HepG2 (cell line): ENCODE results near the gene ACBD6.

Source experiments
- CTCF ChIP-seq: sonication (generic); formaldehyde crosslinking; IDR thresholded peaks from 2 replicates; pipeline ENCODE4 v1.5.0; 2020; ENCODE audit warnings: mild to moderate bottlenecking, missing genetic modification reagents, moderate library complexity
- HNRNPUL1 ChIP-seq: fragments of 200-400 bp; formaldehyde crosslinking; IDR thresholded peaks from 2 replicates; pipeline ENCODE4 v1.6.1; 2017; ENCODE audit warnings: low read depth, mild to moderate bottlenecking, low read length, moderate library complexity
- RFX5 ChIP-seq: IDR thresholded peaks from 2 replicates; pipeline ENCODE4 v1.6.1; 2011; ENCODE audit warnings: low read depth, low read length, improper control_type of control experiment
- TCF12 ChIP-seq, 2 experiments: fragments of 450-650 bp in 1 of 2; sonication (generic) in 1 of 2; formaldehyde crosslinking in 1 of 2; IDR thresholded peaks; 2 replicates each; pipeline versions ENCODE4 v1.6.1 to v1.8.0; 2017 to 2022; ENCODE audit warnings: antibody characterized with exemption in 1 of 2, mild to moderate bottlenecking in 1 of 2, missing genetic modification reagents in 1 of 2, moderate library complexity in 1 of 2
- TERF1 ChIP-seq: sonication (generic); formaldehyde crosslinking; IDR thresholded peaks from 2 replicates; pipeline ENCODE4 v1.8.0; 2022; ENCODE audit warnings: mild to moderate bottlenecking, missing genetic modification reagents, moderate library complexity
- ZNF264 ChIP-seq: sonication (generic); formaldehyde crosslinking; IDR thresholded peaks from 2 replicates; pipeline ENCODE4 v1.4.0; 2020; ENCODE audit warnings: missing genetic modification reagents
- ZNF275 ChIP-seq: sonication (generic); formaldehyde crosslinking; IDR thresholded peaks from 2 replicates; pipeline ENCODE4 v1.8.0; 2022; ENCODE audit warnings: missing genetic modification reagents, mild to moderate bottlenecking, inconsistent platforms, borderline replicate concordance
- ZNF34 ChIP-seq: sonication (generic); formaldehyde crosslinking; IDR thresholded peaks from 2 replicates; pipeline ENCODE4 v1.4.0; 2020; ENCODE audit warnings: mild to moderate bottlenecking, missing genetic modification reagents, borderline replicate concordance
- ZNF839 ChIP-seq: sonication (generic); formaldehyde crosslinking; IDR thresholded peaks from 2 replicates; pipeline ENCODE4 v1.4.0; 2020; ENCODE audit warnings: missing genetic modification reagents, mild to moderate bottlenecking, borderline replicate concordance
- ZSCAN29 ChIP-seq: sonication (generic); formaldehyde crosslinking; conservative IDR thresholded peaks from 2 replicates; pipeline ENCODE4 v1.4.0; 2020; ENCODE audit warnings: mild to moderate bottlenecking, missing genetic modification reagents
- TF ChIP-seq, protein P1 (sequence below): sonication (generic); formaldehyde crosslinking; IDR thresholded peaks from 2 replicates; pipeline ENCODE4 v1.4.0; 2020; ENCODE audit warnings: missing genetic modification reagents

GRCh38 chr1:180269645-180270529 is 232.5 kb downstream of the ACBD6 start:
- TF ChIP-seq TERF1 (CRISPR knock-in tag) = no peak
- TF ChIP-seq RFX5 = no peak
- no peak for TF ChIP-seq HNRNPUL1
- no peak for TF ChIP-seq ZNF275 (CRISPR knock-in tag)
- TF ChIP-seq, protein P1, sequence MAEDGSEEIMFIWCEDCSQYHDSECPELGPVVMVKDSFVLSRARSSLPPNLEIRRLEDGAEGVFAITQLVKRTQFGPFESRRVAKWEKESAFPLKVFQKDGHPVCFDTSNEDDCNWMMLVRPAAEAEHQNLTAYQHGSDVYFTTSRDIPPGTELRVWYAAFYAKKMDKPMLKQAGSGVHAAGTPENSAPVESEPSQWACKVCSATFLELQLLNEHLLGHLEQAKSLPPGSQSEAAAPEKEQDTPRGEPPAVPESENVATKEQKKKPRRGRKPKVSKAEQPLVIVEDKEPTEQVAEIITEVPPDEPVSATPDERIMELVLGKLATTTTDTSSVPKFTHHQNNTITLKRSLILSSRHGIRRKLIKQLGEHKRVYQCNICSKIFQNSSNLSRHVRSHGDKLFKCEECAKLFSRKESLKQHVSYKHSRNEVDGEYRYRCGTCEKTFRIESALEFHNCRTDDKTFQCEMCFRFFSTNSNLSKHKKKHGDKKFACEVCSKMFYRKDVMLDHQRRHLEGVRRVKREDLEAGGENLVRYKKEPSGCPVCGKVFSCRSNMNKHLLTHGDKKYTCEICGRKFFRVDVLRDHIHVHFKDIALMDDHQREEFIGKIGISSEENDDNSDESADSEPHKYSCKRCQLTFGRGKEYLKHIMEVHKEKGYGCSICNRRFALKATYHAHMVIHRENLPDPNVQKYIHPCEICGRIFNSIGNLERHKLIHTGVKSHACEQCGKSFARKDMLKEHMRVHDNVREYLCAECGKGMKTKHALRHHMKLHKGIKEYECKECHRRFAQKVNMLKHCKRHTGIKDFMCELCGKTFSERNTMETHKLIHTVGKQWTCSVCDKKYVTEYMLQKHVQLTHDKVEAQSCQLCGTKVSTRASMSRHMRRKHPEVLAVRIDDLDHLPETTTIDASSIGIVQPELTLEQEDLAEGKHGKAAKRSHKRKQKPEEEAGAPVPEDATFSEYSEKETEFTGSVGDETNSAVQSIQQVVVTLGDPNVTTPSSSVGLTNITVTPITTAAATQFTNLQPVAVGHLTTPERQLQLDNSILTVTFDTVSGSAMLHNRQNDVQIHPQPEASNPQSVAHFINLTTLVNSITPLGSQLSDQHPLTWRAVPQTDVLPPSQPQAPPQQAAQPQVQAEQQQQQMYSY = no peak
- peak; percentile 67 for TF ChIP-seq CTCF (CRISPR knock-in tag)
- no peak for TF ChIP-seq ZNF34 (CRISPR knock-in tag)
- no peak for TF ChIP-seq ZNF264 (CRISPR knock-in tag)
- TF ChIP-seq ZSCAN29 (CRISPR knock-in tag) = no peak
- TF ChIP-seq ZNF839 (CRISPR knock-in tag) = no peak
- no peak for TF ChIP-seq TCF12 (IDR thresholded peaks at IDR 0.05)
- TF ChIP-seq TCF12 (CRISPR knock-in tag; IDR thresholded peaks at IDR 0.05) = no peak
